ENCODE results near the gene PICK1. TPM values are rescaled to one million over a fixed set of nuclear protein-coding genes. Genes with fewer than 3 reads are reported as not detected.

Gene PICK1
- total RNA-seq, 1 donor from 2014 or later: 25.5 TPM

DNA sequence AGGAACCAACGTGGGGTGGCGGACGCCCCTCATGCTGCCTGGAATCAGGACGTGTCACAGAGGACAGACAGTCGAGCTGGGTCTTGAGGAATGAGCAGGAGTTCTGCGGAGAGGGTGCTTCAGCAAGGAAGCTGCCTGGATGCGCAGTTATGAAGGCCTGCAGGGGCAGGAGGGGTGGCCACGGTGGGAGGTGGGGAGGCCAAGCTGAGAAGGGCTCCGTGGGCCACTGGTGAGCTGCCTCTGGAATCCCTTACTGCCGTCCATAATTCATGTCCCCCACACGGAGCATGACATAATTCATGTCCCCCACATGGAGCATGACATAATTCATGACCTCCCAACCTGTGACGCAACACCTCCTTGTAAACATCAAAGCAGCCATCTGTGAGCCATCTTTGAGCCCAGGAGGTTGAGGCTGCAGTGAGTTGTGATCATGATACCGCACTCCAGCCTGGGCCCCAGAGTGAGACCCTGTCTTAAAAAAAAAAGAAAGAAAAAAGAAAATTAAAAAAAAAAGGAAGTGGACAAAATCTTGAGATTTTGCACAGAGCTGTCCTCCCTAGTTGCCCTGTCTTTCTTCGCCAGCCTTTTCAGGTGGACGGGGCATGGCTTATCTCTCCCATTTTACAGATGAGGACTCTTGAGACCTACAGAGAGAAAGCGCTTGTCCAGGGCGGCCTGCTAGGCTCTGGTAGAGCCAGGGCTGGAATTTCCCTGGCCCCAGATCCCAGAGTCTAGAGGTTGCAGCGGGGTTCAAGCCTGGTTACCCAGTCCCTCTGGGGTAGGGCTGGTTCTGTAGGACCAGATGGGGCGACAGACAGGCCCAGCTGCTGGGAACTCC lies 24.3 kb upstream of the PICK1 start:
- ChIA-PET CTCF (interaction anchor here (1.3 kb wide), 1 partner anchor 19 kb away, joined by 4 read pairs; no protein-coding TSS in a partner anchor), POLR2A (no interaction called here)
- ATAC-seq (ENCODE audit: low read depth) (no peak), DNase-seq (no peak)
- Mint-ChIP-seq H3K27me3 (no peaks in the 10 kb centered on the region), H3K27ac (no peak overlapping the region), H3K4me1 (no peaks in the 10 kb centered on the region), H3K9me3 (no peaks in the 10 kb centered on the region), H3K4me3 (no peak overlapping the region), H3K36me3 (ENCODE audit: low read depth) (no peaks in the 10 kb centered on the region)
- intact Hi-C loops (cut with micrococcal nuclease): no loop called here
- no peak for TF ChIP-seq CTCF (IDR thresholded peaks at IDR 0.05)

DNA sequence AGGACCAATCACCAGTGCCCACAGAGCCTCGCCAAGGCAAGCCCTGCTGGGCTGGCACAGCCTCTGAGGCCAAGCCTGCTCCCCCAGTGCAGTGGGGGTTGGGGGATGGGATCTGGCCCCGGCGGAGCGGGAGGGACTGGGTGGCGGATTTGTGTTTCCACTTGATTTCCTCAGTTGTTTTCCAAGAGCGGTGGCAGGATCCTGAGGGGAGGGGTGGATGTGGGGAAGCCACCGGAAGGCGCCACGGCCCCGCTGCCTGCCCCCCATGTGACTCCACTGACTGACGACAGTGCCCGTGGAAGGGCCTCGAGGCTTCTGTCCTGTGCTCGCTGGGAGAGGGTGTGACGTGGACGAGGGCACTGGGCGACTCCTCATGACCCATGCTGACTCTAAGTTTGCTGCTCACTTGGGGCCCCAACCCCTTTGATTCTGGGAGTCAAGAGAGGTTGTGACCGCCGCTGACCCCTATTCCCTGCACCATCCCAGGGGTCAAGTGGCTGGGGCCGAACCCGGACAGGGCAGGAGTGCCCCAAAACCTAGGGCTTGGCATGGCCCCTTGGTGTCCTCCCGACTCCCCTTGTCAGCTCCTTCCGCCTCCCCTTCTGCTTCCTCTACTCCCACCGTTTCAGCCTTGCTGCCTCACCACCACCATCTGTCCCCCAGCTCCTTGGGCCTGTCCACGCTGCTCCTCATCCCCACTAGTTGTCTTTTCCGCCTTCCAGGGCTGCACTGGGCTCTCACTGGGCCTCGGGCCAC lies 23.5 kb upstream of the PICK1 start:
- Mint-ChIP-seq H3K27ac (no peak overlapping the region), H3K27me3 (no peaks in the 10 kb centered on the region), H3K4me1 (no peaks in the 10 kb centered on the region), H3K9me3 (no peaks in the 10 kb centered on the region), H3K4me3 (no peak overlapping the region), H3K36me3 (ENCODE audit: low read depth) (no peaks in the 10 kb centered on the region)
- DNase-seq: no peak
- no peak for ATAC-seq (ENCODE audit: low read depth)
- ChIA-PET POLR2A (no interaction called here), CTCF (interaction anchor here (1.3 kb wide), 1 partner anchor 18 kb away, joined by 4 read pairs; no protein-coding TSS in a partner anchor)
- TF ChIP-seq CTCF (IDR thresholded peaks at IDR 0.05): no peak
- intact Hi-C loops (cut with micrococcal nuclease): no loop called here

- intact Hi-C loops (cut with micrococcal nuclease): no loop called here
- DNase-seq: no peak
- peak; percentile 45 for ATAC-seq (ENCODE audit: low read depth)
- H3K9me3 Mint-ChIP-seq: no peaks in the 10 kb centered on the region
- no peak for TF ChIP-seq CTCF (IDR thresholded peaks at IDR 0.05)
- ChIA-PET POLR2A (no interaction called here), CTCF (interaction anchor here (1.5 kb wide), 1 partner anchor 18 kb away, joined by 4 read pairs; no protein-coding TSS in a partner anchor)
- H3K27me3 Mint-ChIP-seq: no peaks in the 10 kb centered on the region
- no peak overlapping the region for H3K27ac Mint-ChIP-seq
- H3K4me3 Mint-ChIP-seq: no peak overlapping the region
- no peaks in the 10 kb centered on the region for H3K4me1 Mint-ChIP-seq
- no peaks in the 10 kb centered on the region for H3K36me3 Mint-ChIP-seq (ENCODE audit: low read depth)
Measured at GRCh38 chr22:38034278-38034882, 22.8 kb upstream of the PICK1 start.

DNA sequence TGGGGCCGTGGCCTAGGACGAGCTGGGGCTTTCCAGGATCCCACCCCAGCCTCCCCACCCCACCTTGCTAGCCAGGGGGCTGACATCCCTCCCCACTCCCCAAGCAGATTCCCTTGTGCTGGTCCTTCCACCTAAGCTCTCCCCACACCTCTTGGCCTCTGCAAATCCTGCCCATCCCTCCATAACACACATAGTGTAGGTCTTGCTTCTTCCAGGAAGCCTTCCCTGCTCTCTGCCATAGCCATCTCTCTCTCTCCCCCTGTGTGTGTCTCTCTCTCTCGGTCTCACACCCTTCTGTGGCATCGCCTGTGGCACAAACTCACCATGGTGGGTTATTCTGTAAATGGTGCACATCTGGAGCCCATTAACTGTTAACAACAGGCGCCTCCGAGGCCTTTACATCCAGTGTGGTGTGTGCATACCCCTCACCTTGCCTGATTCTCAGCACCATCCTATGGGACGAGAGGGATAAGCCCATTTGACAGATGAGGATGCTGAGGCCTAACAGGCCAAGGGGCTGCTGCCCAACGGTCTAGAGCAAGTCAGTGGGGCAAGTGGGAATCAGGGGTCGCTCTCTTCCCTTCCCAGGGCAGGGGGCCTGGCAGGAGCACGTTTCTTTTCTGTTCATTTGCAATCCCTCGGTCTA lies 22.2 kb upstream of the PICK1 start:
- Mint-ChIP-seq H3K27ac (no peak overlapping the region), H3K27me3 (peaks cover 1% of the 10 kb centered on the region), H3K4me3 (no peak overlapping the region), H3K4me1 (no peaks in the 10 kb centered on the region), H3K36me3 (ENCODE audit: low read depth) (no peaks in the 10 kb centered on the region), H3K9me3 (no peaks in the 10 kb centered on the region)
- ChIA-PET CTCF (interaction anchor here (1.5 kb wide), 1 partner anchor 17 kb away, joined by 4 read pairs; no protein-coding TSS in a partner anchor), POLR2A (interaction anchor here (0.6 kb wide), 1 partner anchor 225 kb away, joined by 6 read pairs; no protein-coding TSS in a partner anchor)
- no peak for DNase-seq
- ATAC-seq (ENCODE audit: low read depth): no peak
- no peak for TF ChIP-seq CTCF (IDR thresholded peaks at IDR 0.05)
- intact Hi-C loops (cut with micrococcal nuclease): no loop called here

Data from activated B cell treated with CpG ODN at 0.5 μM for 24 hours (primary cell).